CD4-positive, CD25-positive, alpha-beta regulatory T cell (primary cell): ENCODE results near the gene PRAMEF11. TPM values are rescaled to one million over a fixed set of nuclear protein-coding genes. Genes with fewer than 3 reads are reported as not detected.
A peak's percentile ranks its signal among the peaks of the same experiment; 100 is the strongest.
"Not testable (repeated sequence)": the region's sequence is repeated elsewhere in the genome, so short reads cannot be mapped to it uniquely, and the experiment has no call there.

Experiments
- ATAC-seq, 2 donors: fragments of 150-1000 bp; cut with Tn5 transposase; one replicate each; pipeline ENCODE4 v1.10.0; 2021; ENCODE audit warnings: low read depth in 2 of 2, moderate number of reproducible peaks in 2 of 2, moderate library complexity in 1 of 2
- DNase-seq, 3 donors: peaks; one replicate each; pipeline versions ENCODE4 v3.0.0 to v3.0.0-alpha.2; 2012 to 2022; ENCODE audit warnings: mixed read lengths in 1 of 3
- H3K27ac ChIP-seq: one replicate; pipeline ENCODE4 v1.7.0; 2013; ENCODE audit warnings: mild to moderate bottlenecking, low read length; ENCODE audit not compliant: insufficient read depth, poor library complexity, severe bottlenecking
- H3K27me3 ChIP-seq: one replicate; pipeline ENCODE4 v1.7.0; 2013; ENCODE audit warnings: low read length; ENCODE audit not compliant: control insufficient read depth, insufficient read depth
- H3K36me3 ChIP-seq: one replicate; pipeline ENCODE4 v1.7.0; 2013; ENCODE audit warnings: mild to moderate bottlenecking, low read length, moderate library complexity; ENCODE audit not compliant: control insufficient read depth, insufficient read depth
- H3K4me1 ChIP-seq: 2 replicates; pipeline ENCODE4 v1.7.0; 2013; ENCODE audit warnings: mild to moderate bottlenecking, low read length; ENCODE audit not compliant: insufficient read depth, control insufficient read depth, poor library complexity, severe bottlenecking
- H3K4me3 ChIP-seq: one replicate; pipeline ENCODE4 v1.7.0; 2013; ENCODE audit warnings: low read depth, mild to moderate bottlenecking, low read length, moderate library complexity
- H3K9me3 ChIP-seq, 2 experiments: 1 replicate in 1 of 2; 2 replicates in 1 of 2; pipeline ENCODE4 v1.7.0; 2013; ENCODE audit warnings: low read length in 2 of 2, mild to moderate bottlenecking in 1 of 2, moderate library complexity in 1 of 2; ENCODE audit not compliant: control insufficient read depth in 2 of 2
- H3K27ac Mint-ChIP-seq, 3 donors: one replicate each; pipeline ENCODE4 v1.8.0; 2020 to 2022; ENCODE audit warnings: mild to moderate bottlenecking in 3 of 3, mixed read lengths in 3 of 3, moderate library complexity in 2 of 3
- H3K27me3 Mint-ChIP-seq: one replicate; pipeline ENCODE4 v1.8.0; 2022; ENCODE audit warnings: mild to moderate bottlenecking, mixed read lengths
- H3K36me3 Mint-ChIP-seq: one replicate; pipeline ENCODE4 v1.8.0; 2020; ENCODE audit warnings: mixed read lengths
- H3K4me1 Mint-ChIP-seq, 4 donors: one replicate each; pipeline ENCODE4 v1.8.0; 2020 to 2022; ENCODE audit warnings: mixed read lengths in 4 of 4, mild to moderate bottlenecking in 1 of 4
- H3K4me3 Mint-ChIP-seq, 4 donors: one replicate each; pipeline ENCODE4 v1.8.0; 2020 to 2022; ENCODE audit warnings: mild to moderate bottlenecking in 4 of 4, mixed read lengths in 4 of 4, moderate library complexity in 3 of 4
- H3K9me3 Mint-ChIP-seq, 7 donors: one replicate each; pipeline ENCODE4 v1.8.0; 2020 to 2022; ENCODE audit warnings: mixed read lengths in 7 of 7, mild to moderate bottlenecking in 3 of 7, moderate library complexity in 2 of 7
- polyA plus RNA-seq, 4 donors: library from polyadenylated mRNA; unstranded; fragments of 300-500 nt; fragmentation: Illumina TruSeq; gene quantifications; one replicate each; pipeline ENCODE4 v1.2.3, GENCODE V29; 2021
- total RNA-seq: library from RNA; stranded (reverse); gene quantifications from one replicate; pipeline ENCODE4 v1.2.3, GENCODE V29; 2022

Gene PRAMEF11
- total and polyA plus RNA-seq, 5 donors from 2014 or later = not detected

DNA sequence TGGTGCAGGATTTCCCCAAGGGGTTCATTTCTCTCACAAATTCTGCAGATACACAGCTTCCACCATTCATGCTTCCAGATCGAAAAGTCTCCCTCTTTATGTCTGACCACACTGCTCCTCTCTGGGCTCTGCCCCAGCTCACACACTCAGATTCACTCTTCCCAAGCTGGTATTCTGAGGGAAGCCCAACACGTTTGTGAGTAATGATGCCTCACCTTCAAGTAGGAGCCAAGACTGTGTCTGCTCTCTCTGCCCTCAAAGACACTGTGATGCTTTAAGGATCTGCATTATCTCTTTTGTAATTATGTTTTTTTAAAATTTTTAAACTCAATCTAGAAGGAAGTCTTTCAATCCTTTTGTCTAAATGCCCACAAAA, 19.8 kb downstream of the PRAMEF11 start:
- Histone ChIP-seq H3K27ac (no peak overlapping the region), H3K4me3 (no peak overlapping the region), H3K36me3 (no peaks in the 10 kb centered on the region), H3K9me3 (no peaks in the 10 kb centered on the region), H3K27me3 (no peaks in the 10 kb centered on the region), H3K4me1 (no peaks in the 10 kb centered on the region)
- Mint-ChIP-seq H3K4me1 (no peaks in the 10 kb centered on the region), H3K27me3 (peaks cover 5% of the 10 kb centered on the region), H3K36me3 (no peaks in the 10 kb centered on the region), H3K4me3 (no peak overlapping the region), H3K27ac (no peak overlapping the region), H3K9me3 (peaks cover 0 to 5% (median 2%) of the 10 kb centered on the region in 7 donors)
- ATAC-seq = no peak
- no peak for DNase-seq

DNA sequence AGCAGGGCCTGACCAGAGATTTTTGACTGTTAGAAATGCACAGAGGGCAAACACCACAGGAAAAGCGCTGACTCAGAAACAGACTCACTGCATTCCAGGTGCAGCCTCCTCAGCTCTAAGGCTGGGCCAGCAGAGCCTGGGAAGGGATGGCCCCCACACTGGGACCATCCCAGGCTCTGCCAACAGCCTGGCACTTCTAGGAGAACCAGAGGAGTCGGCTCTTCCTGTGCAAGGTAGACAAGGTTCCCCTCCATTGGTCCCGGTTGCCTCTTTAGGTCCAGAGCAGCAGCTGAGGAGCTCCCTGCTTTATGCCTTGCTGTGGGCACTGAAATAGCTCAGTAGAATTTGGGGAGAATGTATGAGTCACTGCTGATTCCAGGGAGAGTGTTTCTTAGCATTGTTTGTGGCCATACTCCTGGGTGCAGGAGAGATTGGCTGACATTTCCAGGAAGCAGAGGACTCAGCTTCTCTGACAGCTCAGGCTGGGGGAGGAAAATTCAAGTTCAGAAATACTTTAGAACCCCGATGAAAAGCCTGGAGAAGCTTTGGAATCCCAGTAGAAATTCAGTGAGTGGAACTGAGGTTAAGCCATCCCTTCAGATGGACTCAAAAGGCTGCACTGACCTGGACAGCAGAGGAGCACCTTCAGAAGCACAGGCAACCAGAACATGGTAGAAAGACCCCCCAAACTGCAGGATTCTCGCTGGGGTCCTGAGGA, 20.4 kb downstream of the PRAMEF11 start:
- H3K4me3 Mint-ChIP-seq = no peak overlapping the region
- H3K36me3 ChIP-seq = no peaks in the 10 kb centered on the region
- no peaks in the 10 kb centered on the region for H3K36me3 Mint-ChIP-seq
- no peaks in the 10 kb centered on the region for H3K4me1 ChIP-seq
- peaks cover 0 to 10% (median 2%) of the 10 kb centered on the region in 7 donors for H3K9me3 Mint-ChIP-seq
- ATAC-seq (no peak), DNase-seq (no peak)
- H3K4me3 ChIP-seq = no peak overlapping the region
- H3K27ac Mint-ChIP-seq = no peak overlapping the region
- H3K9me3 ChIP-seq = peaks cover 0 to 2% of the 10 kb centered on the region in 2 experiments
- peaks cover 5% of the 10 kb centered on the region for H3K27me3 Mint-ChIP-seq
- no peaks in the 10 kb centered on the region for H3K27me3 ChIP-seq
- no peaks in the 10 kb centered on the region for H3K4me1 Mint-ChIP-seq
- H3K27ac ChIP-seq = no peak overlapping the region

DNA sequence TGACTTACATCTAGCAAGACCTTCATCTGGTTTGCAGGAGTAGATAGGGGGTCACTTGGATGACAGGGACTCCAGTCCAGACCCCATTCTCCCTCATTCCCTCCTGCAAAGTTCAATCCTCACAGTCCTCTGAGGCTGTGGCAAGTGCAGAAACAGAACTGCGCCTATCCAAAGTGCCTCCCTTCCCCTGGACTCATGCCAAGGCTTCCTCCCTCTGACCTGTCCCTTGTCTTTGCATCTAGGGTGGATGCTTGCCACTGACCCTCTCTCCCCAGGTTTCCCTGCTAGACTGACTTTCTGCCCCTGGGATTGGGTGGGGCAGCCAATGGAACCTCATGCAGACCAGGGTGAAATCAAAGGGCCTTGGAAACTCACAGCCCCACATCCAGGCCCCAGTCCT, 21.3 kb downstream of the PRAMEF11 start:
- no peak overlapping the region for H3K4me3 Mint-ChIP-seq
- peaks cover 0 to 10% (median 5%) of the 10 kb centered on the region in 7 donors for H3K9me3 Mint-ChIP-seq
- ATAC-seq = no peak
- Histone ChIP-seq H3K27ac (no peak overlapping the region), H3K4me3 (no peak overlapping the region), H3K9me3 (peaks cover 0 to 5% of the 10 kb centered on the region in 2 experiments), H3K27me3 (no peaks in the 10 kb centered on the region), H3K4me1 (no peaks in the 10 kb centered on the region), H3K36me3 (no peaks in the 10 kb centered on the region)
- DNase-seq = no peak
- no peaks in the 10 kb centered on the region for H3K4me1 Mint-ChIP-seq
- no peaks in the 10 kb centered on the region for H3K36me3 Mint-ChIP-seq
- peaks cover 5% of the 10 kb centered on the region for H3K27me3 Mint-ChIP-seq
- H3K27ac Mint-ChIP-seq = no peak overlapping the region

DNA sequence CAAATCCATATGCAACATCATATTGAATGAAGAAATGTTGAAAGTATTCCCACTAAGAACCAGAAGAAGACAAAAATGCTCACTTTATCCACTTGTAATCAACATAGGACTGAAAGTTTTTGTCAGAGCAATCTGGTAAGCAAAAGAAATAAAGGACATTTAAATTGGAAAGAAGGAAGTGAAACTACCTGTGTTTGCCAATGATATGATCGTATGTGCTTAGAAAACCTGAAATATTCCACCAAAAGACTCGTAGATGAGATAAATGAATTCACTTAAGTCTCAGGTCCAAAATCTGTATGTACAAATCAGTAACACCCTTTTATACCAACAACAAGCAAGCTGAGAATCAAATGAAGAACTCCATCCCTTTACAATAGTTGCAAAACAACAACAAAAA, 31.5 kb downstream of the PRAMEF11 start:
- Mint-ChIP-seq H3K9me3 (peaks cover 0 to 6% (median 3%) of the 10 kb centered on the region in 7 donors), H3K27me3 (peaks cover 17% of the 10 kb centered on the region), H3K27ac (no peak overlapping the region), H3K4me1 (no peaks in the 10 kb centered on the region), H3K36me3 (no peaks in the 10 kb centered on the region), H3K4me3 (no peak overlapping the region)
- H3K27ac ChIP-seq = no peak overlapping the region
- ATAC-seq (no peak), DNase-seq (no peak)
- H3K4me3 ChIP-seq = no peak overlapping the region
- H3K36me3 ChIP-seq = no peaks in the 10 kb centered on the region
- no peaks in the 10 kb centered on the region for H3K4me1 ChIP-seq
- H3K9me3 ChIP-seq = no peaks in the 10 kb centered on the region
- no peaks in the 10 kb centered on the region for H3K27me3 ChIP-seq

DNA sequence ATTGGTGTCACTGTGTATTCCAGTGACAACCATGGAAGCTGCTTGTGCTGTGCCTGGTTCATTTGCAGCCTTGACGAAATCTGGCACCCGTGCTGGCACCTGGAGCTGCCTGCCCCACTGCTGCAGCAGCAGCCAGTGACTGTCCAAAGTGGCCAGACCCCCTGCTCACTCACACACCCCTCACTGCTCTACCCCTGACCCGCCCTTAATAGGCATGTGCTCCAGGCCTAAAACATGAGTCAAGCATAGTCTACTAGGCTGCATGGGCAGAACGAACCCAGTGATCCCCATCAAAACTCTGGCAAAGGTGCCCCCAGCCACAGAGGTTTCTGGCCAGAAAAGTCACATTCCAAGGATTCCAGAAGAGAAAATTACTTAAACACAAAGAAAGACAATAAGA, 32.3 kb downstream of the PRAMEF11 start:
- Mint-ChIP-seq H3K9me3 (peaks cover 0 to 4% (median 1%) of the 10 kb centered on the region in 7 donors), H3K4me3 (no peak overlapping the region), H3K4me1 (no peaks in the 10 kb centered on the region), H3K27me3 (peaks cover 15% of the 10 kb centered on the region), H3K27ac (no peak overlapping the region), H3K36me3 (no peaks in the 10 kb centered on the region)
- no peak for DNase-seq
- ATAC-seq = no peak
- no peaks in the 10 kb centered on the region for H3K27me3 ChIP-seq
- no peaks in the 10 kb centered on the region for H3K36me3 ChIP-seq
- no peak overlapping the region for H3K4me3 ChIP-seq
- no peak overlapping the region for H3K27ac ChIP-seq
- no peaks in the 10 kb centered on the region for H3K9me3 ChIP-seq
- H3K4me1 ChIP-seq = no peaks in the 10 kb centered on the region

DNA sequence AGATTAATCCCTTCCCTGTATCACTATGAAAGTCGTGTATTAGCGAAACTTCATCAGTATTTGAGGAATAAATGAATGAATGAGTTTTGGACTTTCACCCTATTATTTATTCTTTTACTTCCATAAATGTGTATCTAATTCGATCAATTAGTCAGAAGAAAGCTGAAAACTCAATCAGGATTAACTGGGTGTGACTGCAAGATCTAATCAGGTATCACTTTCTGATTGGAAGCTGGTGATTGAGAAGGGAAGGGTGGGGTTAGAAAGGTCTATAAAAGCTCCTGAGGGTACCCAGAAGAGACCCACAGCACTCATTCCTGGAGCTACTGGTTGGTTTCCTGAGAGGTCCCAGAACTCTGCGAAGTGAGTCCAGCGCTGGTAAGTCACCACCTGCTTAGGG, 40.1 kb downstream of the PRAMEF11 start, which contains the start of gene PRAMEF1:
Gene PRAMEF1, plus strand, starts transcription at position 301 of the 400 bp plus-strand sequence. CDS start 1,831 bp downstream, outside the sequence.
- not testable (repeated sequence) for H3K27me3 Mint-ChIP-seq, H3K4me3 Mint-ChIP-seq, H3K36me3 Mint-ChIP-seq, H3K4me1 ChIP-seq, DNase-seq, H3K9me3 Mint-ChIP-seq, H3K9me3 ChIP-seq, H3K27me3 ChIP-seq, ATAC-seq, H3K27ac ChIP-seq, H3K27ac Mint-ChIP-seq, H3K4me1 Mint-ChIP-seq, H3K4me3 ChIP-seq, H3K36me3 ChIP-seq

DNA sequence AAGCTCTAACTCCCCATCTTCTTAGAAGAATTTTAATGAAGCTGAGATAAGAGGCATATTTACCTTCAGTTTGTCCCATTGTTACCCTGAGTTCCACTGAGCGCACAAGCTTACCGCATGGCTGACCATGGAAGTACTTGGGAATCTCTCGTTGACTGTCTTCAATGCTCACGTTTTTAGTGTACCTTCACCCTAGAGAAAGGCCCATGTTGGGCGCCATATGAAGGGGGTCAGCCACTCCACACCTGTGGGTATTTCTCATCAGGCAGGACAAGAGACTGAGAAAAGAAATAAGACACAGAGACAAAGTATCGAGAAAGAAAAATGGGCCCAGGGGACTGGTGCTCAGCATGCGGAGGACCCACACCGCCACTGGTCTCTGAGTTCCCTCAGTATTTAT, 46.5 kb downstream of the PRAMEF11 start:
- peaks cover 6 to 13% of the 10 kb centered on the region in 2 experiments for H3K9me3 ChIP-seq
- not testable (repeated sequence) for H3K4me1 ChIP-seq, H3K4me3 Mint-ChIP-seq, H3K27ac Mint-ChIP-seq, H3K27ac ChIP-seq, H3K4me1 Mint-ChIP-seq, H3K36me3 ChIP-seq, H3K27me3 ChIP-seq, H3K36me3 Mint-ChIP-seq, ATAC-seq, H3K4me3 ChIP-seq, H3K27me3 Mint-ChIP-seq
- H3K9me3 Mint-ChIP-seq = peaks cover 0 to 28% (median 3%) of the 10 kb centered on the region in 7 donors
- DNase-seq = peak in 1 of 3 donors; percentile 9

DNA sequence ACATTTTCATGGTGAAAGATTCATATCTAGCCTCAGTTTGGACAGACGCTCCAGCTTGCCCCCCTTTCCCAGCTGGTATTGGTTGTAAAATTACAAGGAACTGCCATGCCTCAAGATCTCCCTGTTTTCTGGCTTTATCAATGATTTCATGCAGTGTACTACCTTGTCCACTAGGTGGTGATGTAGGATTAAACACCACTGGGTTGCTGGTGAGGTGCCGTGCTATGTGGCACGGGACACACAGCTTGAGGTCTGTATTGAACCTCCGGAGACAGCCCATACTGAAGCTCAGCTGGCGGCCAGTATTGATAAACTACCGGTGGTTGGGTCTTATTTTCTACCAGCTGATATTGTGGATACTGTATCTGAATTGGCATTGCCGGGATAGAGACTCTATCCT, 47.4 kb downstream of the PRAMEF11 start:
- H3K27ac ChIP-seq, H3K4me1 Mint-ChIP-seq, H3K4me3 ChIP-seq, H3K27me3 ChIP-seq, H3K36me3 ChIP-seq, H3K36me3 Mint-ChIP-seq, H3K27ac Mint-ChIP-seq, H3K4me1 ChIP-seq, H3K4me3 Mint-ChIP-seq, H3K27me3 Mint-ChIP-seq, ATAC-seq: not testable (repeated sequence)
- peaks cover 6 to 13% of the 10 kb centered on the region in 2 experiments for H3K9me3 ChIP-seq
- H3K9me3 Mint-ChIP-seq = peaks cover 0 to 28% (median 3%) of the 10 kb centered on the region in 7 donors
- DNase-seq = peak in 1 of 3 donors; percentile 7
